ENCODE results near the gene IFT27.
A peak's percentile ranks its signal among the peaks of the same experiment; 100 is the strongest.

Gene IFT27

GRCh38 chr22:36739185-36739584, 36.7 kb downstream of the IFT27 start:
- no peak overlapping the region for H3K4me3 ChIP-seq (replicated peaks; ENCODE audit: low read depth, low read length)
- DNase-seq (ENCODE audit: low read depth), result no peak
- TF ChIP-seq, protein P1, sequence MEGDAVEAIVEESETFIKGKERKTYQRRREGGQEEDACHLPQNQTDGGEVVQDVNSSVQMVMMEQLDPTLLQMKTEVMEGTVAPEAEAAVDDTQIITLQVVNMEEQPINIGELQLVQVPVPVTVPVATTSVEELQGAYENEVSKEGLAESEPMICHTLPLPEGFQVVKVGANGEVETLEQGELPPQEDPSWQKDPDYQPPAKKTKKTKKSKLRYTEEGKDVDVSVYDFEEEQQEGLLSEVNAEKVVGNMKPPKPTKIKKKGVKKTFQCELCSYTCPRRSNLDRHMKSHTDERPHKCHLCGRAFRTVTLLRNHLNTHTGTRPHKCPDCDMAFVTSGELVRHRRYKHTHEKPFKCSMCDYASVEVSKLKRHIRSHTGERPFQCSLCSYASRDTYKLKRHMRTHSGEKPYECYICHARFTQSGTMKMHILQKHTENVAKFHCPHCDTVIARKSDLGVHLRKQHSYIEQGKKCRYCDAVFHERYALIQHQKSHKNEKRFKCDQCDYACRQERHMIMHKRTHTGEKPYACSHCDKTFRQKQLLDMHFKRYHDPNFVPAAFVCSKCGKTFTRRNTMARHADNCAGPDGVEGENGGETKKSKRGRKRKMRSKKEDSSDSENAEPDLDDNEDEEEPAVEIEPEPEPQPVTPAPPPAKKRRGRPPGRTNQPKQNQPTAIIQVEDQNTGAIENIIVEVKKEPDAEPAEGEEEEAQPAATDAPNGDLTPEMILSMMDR (IDR thresholded peaks at IDR 0.05; ENCODE audit: low read length, missing control alignments), result no peak

DNA sequence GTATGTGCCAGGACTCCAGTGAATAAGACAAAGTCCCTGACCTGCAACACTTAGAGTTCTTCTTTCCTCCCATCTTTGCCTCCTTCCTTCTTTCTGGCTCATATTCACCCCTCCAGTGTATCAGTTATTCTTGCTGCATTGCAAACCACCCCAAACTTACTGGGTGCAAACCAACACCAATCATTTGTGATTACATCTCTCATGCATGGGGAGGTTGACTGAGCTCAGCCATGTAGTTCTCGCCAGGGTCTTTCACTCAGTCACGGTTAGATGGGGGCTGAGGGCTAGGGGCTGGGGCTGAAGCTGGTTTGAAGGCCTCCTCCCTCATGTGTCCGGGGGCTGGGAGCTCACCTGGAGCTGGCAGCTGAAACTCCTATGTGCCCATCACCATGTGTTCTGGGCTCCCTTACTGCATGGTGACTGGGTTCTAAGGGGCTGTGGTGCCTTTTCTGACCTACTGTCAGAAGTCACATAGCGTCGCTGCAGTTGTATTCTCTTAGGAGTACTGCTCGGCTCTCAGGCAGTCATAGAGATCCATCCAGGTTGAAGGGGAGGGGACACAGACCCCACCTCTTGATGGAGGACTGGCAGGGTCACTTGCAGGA, 37.4 kb downstream of the IFT27 start:
- no peak for DNase-seq (ENCODE audit: low read depth)
- no peak overlapping the region for H3K4me3 ChIP-seq (replicated peaks; ENCODE audit: low read depth, low read length)
- TF ChIP-seq, protein P1 (IDR thresholded peaks at IDR 0.05; ENCODE audit: low read length, missing control alignments), result no peak

GRCh38 chr22:36737776-36738175, 38.1 kb downstream of the IFT27 start:
- DNase-seq (ENCODE audit: low read depth), result no peak
- H3K4me3 ChIP-seq (replicated peaks; ENCODE audit: low read depth, low read length), result no peak overlapping the region
- TF ChIP-seq, protein P1 (IDR thresholded peaks at IDR 0.05; ENCODE audit: low read length, missing control alignments), result no peak

DNA sequence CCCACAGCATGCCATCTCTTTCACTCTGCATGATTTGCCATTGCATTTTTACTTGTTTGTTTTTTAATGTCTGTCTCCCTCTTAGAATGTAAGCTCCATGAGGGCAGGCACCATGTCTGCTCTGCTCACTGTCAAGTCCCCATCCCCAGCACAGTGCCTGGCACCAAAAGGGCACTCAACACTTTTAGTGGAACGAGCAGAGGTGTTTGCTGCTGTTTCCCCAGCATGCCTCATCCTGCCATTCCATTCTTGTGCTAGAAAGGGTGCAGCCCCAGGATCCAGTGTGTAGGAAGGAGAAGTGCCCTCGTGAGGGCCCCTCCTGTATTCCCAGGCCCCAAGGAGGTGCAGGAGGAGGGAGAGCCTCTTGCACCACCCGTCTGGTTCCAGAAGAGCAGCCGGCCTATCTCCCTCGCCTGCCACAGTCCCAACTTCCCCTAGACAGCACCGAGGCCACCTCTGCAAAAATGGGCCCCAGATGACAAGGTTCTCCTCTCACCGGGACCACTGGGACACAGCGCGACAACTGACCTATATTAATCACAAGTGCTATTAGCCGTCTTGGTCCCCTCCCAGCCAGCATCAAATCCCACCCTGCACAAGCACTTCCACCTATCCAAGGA, 39.1 kb downstream of the IFT27 start:
- no peak overlapping the region for H3K4me3 ChIP-seq (replicated peaks; ENCODE audit: low read depth, low read length)
- TF ChIP-seq, protein P1 (IDR thresholded peaks at IDR 0.05; ENCODE audit: low read length, missing control alignments), result no peak
- no peak for DNase-seq (ENCODE audit: low read depth)

GRCh38 chr22:36734171-36735058, 41.5 kb downstream of the IFT27 start:
- DNase-seq (ENCODE audit: low read depth), result peak; percentile 33
- TF ChIP-seq, protein P1 (IDR thresholded peaks at IDR 0.05; ENCODE audit: low read length, missing control alignments), result no peak
- no peak overlapping the region for H3K4me3 ChIP-seq (replicated peaks; ENCODE audit: low read depth, low read length)

DNA sequence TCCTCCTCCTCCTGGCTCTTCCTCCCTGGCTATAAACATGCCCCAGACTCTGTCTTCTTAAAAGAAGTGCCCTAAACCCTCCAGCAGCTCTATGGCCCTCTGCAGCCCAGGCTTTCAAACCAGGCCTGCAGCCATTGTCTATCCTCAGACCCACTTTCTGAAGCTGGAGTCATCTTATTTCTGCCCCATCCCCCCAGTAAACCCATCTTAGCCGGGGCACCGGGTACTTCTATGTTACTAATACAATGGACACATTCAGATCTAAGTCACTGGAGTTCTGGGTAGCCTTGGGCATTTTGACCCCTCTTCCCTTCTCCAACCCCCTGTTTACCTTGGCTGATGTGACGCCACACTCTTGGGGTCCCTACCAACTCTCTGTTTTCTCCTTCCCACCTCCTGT, 42.6 kb downstream of the IFT27 start:
- no peak for DNase-seq (ENCODE audit: low read depth)
- H3K4me3 ChIP-seq (replicated peaks; ENCODE audit: low read depth, low read length), result no peak overlapping the region
- TF ChIP-seq, protein P1 (IDR thresholded peaks at IDR 0.05; ENCODE audit: low read length, missing control alignments), result no peak

All from fibroblast of pulmonary artery (primary cell).